ENCODE data around the gene ZNF860.

DNA sequence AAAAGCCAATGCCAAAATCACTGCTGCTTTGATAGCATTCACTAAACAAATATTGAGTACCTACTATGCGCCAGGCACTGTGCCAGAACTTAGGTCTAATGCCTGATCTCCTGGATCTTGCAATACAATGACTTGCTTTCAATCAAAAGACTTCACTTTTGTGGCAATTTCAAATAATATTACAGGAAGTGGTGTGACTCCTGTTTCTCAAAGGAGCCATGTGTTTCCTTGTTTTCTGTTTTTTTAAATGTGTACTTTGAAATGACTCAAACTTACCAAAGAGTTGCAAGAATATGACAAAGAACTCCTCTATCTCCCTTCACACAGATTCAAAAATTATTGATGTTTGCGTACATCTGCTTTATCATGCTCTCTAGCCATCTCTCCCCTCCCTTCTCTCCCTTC is 18.7 kb upstream of the ZNF860 start:
- TF ChIP-seq CTCF (IDR thresholded peaks at IDR 0.05; ENCODE audit: low read length) (no peak), EZH2 (IDR thresholded peaks at IDR 0.05; ENCODE audit: borderline replicate concordance, low read length) (no peak)

Measured in OCI-LY1 (cell line).